Measurements from ENCODE around the gene NBPF15. TPM values are rescaled to one million over a fixed set of nuclear protein-coding genes. Genes with fewer than 3 reads are reported as not detected.
"Not testable (repeated sequence)": the region's sequence is repeated elsewhere in the genome, so short reads cannot be mapped to it uniquely, and the experiment has no call there.

Gene NBPF15
- 36.6 and 37.9 TPM in 2 replicates for total RNA-seq (2011; cell fraction: chromatin; rRNA removed; ENCODE audit: low replicate concordance)
- 14.9 and 18.0 TPM in 2 replicates for total RNA-seq (2011; cell fraction: nucleolus; rRNA removed)
- total RNA-seq (2011; cell fraction: nucleoplasm; rRNA removed): 16.8 and 18.9 TPM in 2 replicates
- total RNA-seq (2014; rRNA removed): 3.1 and 3.9 TPM in 2 replicates
- 4.9 and 5.8 TPM in 2 replicates for total RNA-seq (2014; rRNA removed; fragmentation: Illumina TruSeq; extraction: Trizol)
- 7.0 and 7.5 TPM in 2 replicates for total RNA-seq (2015; rRNA removed; fragmentation: Illumina TruSeq; extraction: Trizol)
- total RNA-seq (2021): 6.6 and 7.3 TPM in 2 replicates
- polyA plus RNA-seq (2011; rRNA removed): 13.2 and 14.0 TPM in 2 replicates
- 6.0 and 8.0 TPM in 2 replicates for polyA plus RNA-seq (2011; cell fraction: cytosol; rRNA removed)
- polyA plus RNA-seq (2011; cell fraction: nucleus; rRNA removed): 36.4 and 43.6 TPM in 2 replicates
- polyA plus RNA-seq (2012): 7.6 and 18.9 TPM in 2 replicates
- 6.0 and 7.3 TPM in 2 replicates for polyA plus RNA-seq (2014; fragmentation: Illumina TruSeq; extraction: Trizol)
- polyA plus RNA-seq (2014; fragmentation: Nextera tagmentation; extraction: Ambion mirVana): 1 to 10 TPM; 1.8 to 2.2 TPM
- polyA plus RNA-seq (2014; rRNA removed): 9.5 and 10.8 TPM in 2 replicates
- polyA minus RNA-seq (2011; rRNA and poly(A)+ RNA removed): 11.2 and 11.8 TPM in 2 replicates
- polyA minus RNA-seq (2011; cell fraction: cytosol; rRNA and poly(A)+ RNA removed): 2.3 and 6.0 TPM in 2 replicates
- 10.9 and 14.7 TPM in 2 replicates for polyA minus RNA-seq (2011; cell fraction: nucleus; rRNA and poly(A)+ RNA removed)
- Bru-seq, nascent RNA: percentile 58 among the genes with signal in this experiment
- percentile 56 among the genes with signal in this experiment for BruChase-seq, experiment 1, labeled RNA remaining after a 2-hour chase
- percentile 60 among the genes with signal in this experiment for BruChase-seq, experiment 2, labeled RNA remaining after a 6-hour chase
- long read RNA-seq, experiment 1, partial matches to known transcripts: 1 of 7 reads
- long read RNA-seq, experiment 1, other reads (novel, unspliced or antisense): 6 of 7 reads
- long read RNA-seq, experiment 2, partial matches to known transcripts: 1 of 1 reads
- long read RNA-seq, experiment 2, other reads (novel, unspliced or antisense): 0 of 1 reads
- long read RNA-seq, experiment 3, partial matches to known transcripts: 0 of 1 reads
- long read RNA-seq, experiment 3, other reads (novel, unspliced or antisense): 1 of 1 reads

GRCh38 chr1:144461136-144461759 is at the start of gene NBPF15:
TSS of gene NBPF15 (minus strand) at chr1:144461669. CDS start at chr1:144440003, 21,666 bp downstream.
- H3K9me1 ChIP-seq (ENCODE audit: control insufficient read depth, insufficient read depth, low read length); BruUV-seq (replicated peaks); FAIRE-seq; CTCF ChIA-PET (ENCODE audit: low intra/inter-chr PET ratio); H3K27me3 ChIP-seq (ENCODE audit: control insufficient read depth in 2 of 2, insufficient read depth in 2 of 2, low read length in 2 of 2); intact Hi-C loops (cut with micrococcal nuclease); H3K9me3 ChIP-seq (replicated peaks; ENCODE audit: control insufficient read depth, insufficient read depth, low read depth, low read length); H3K27ac ChIP-seq (ENCODE audit: extremely low read depth, low read depth, low read length); H3K36me3 ChIP-seq (ENCODE audit: control insufficient read depth, insufficient read depth, low read length); H4K20me1 ChIP-seq (replicated peaks; ENCODE audit: control insufficient read depth, insufficient read depth, low read length); H3K79me2 ChIP-seq (ENCODE audit: control insufficient read depth, insufficient read depth, low read length); H3K4me1 ChIP-seq (replicated peaks in 1 of 2; ENCODE audit: control insufficient read depth in 2 of 2, insufficient read depth in 2 of 2, low read length in 2 of 2); in situ Hi-C loops (cut with MboI); POLR2A ChIA-PET: not testable (repeated sequence)
- ATAC-seq: peak; percentile 100
- Histone ChIP-seq H3K4me3 (peak within 1 kb of the TSS; percentile 47), H2AFZ (ENCODE audit: low read depth, low read length) (peak within 1 kb of the TSS; percentile 89), H3K4me2 (ENCODE audit: insufficient read depth, low read length) (peak within 1 kb of the TSS; percentile 71; the same call in 1 of the 2 replicates), H3K9ac (ENCODE audit: insufficient read depth in 1 of 2, low read depth in 2 of 2, low read length in 2 of 2) (peak within 1 kb of the TSS in 1 of 2 experiments; percentile 64; a peak in 2 of 4 replicates)
- DNase-seq (ENCODE audit: extremely low read depth in 1 of 4, low spot score in 3 of 4): peak in 1 of 4 experiments; percentile 67
- WGBS (ENCODE audit: insufficient coverage, low coverage, missing lambda C conversion rate): 0% methylated on average over 12 of the region's 71 CpGs
- TF ChIP-seq POLR2G (IDR thresholded peaks at IDR 0.05; ENCODE audit: low read depth, low read length) (peak; percentile 52), CXXC5 (CRISPR knock-in tag; IDR thresholded peaks at IDR 0.05) (peak; percentile 57), MGA (IDR thresholded peaks at IDR 0.05) (peak; percentile 15; the same call in 1 of the 2 replicates), DACH1 (IDR thresholded peaks at IDR 0.05; ENCODE audit: partially characterized antibody) (peak; percentile 81), PHF20 (IDR thresholded peaks at IDR 0.05; ENCODE audit: partially characterized antibody) (peak; percentile 24), RB1 (IDR thresholded peaks at IDR 0.05; ENCODE audit: low read depth) (0 out of 2 replicates have a peak, but pooled peaks have one; percentile 22)

All from K562 (cell line).